MCF 10A (cell line): Measurements from ENCODE around the gene CNTNAP1. TPM values are rescaled to one million over a fixed set of nuclear protein-coding genes. Genes with fewer than 3 reads are reported as not detected.

Experiments
- BruUV-seq: library from RNA; stranded (reverse); fragments of 400-500 nt; replicated peaks from 2 replicates; lab custom pipeline; 2021; lab: Mats Ljungman, UMichigan
- CTCF ChIA-PET: fragments of 300-600 bp; sonication (Branson Sonifier 250); formaldehyde crosslinking; extraction: SDS; loops from one replicate; lab custom pipeline; 2021; ENCODE audit warnings: antibody characterized with exemption, inconsistent platforms; lab: Yijun Ruan, JAX
- POLR2A ChIA-PET: fragments of 300-600, 350-650 bp; sonication (Branson Sonifier 250); formaldehyde crosslinking; extraction: SDS; loops from one replicate; lab custom pipeline; 2020; ENCODE audit warnings: antibody characterized with exemption, inconsistent platforms; lab: Yijun Ruan, JAX
- DNase-seq: peaks from one replicate; pipeline ENCODE4 v3.0.0-alpha.2; 2018; ENCODE audit not compliant: unreplicated experiment
- H3K27ac Mint-ChIP-seq: one replicate; pipeline ENCODE4 v1.8.0; 2022; ENCODE audit warnings: mild to moderate bottlenecking, low read depth, mixed read lengths; ENCODE audit not compliant: unreplicated experiment
- H3K27me3 Mint-ChIP-seq: one replicate; pipeline ENCODE4 v1.8.0; 2022; ENCODE audit warnings: mixed read lengths; ENCODE audit not compliant: insufficient read depth, unreplicated experiment
- H3K36me3 Mint-ChIP-seq: one replicate; pipeline ENCODE4 v1.8.0; 2022; ENCODE audit warnings: mild to moderate bottlenecking, moderate library complexity, mixed read lengths; ENCODE audit not compliant: insufficient read depth, unreplicated experiment
- H3K4me1 Mint-ChIP-seq: one replicate; pipeline ENCODE4 v1.8.0; 2022; ENCODE audit warnings: mixed read lengths; ENCODE audit not compliant: insufficient read depth, unreplicated experiment
- H3K4me3 Mint-ChIP-seq: one replicate; pipeline ENCODE4 v1.8.0; 2022; ENCODE audit warnings: mild to moderate bottlenecking, moderate library complexity, mixed read lengths; ENCODE audit not compliant: unreplicated experiment
- H3K9me3 Mint-ChIP-seq: one replicate; pipeline ENCODE4 v1.8.0; 2022; ENCODE audit warnings: mixed read lengths; ENCODE audit not compliant: unreplicated experiment
- intact Hi-C: fragments of 100-400 bp; cut with micrococcal nuclease; formaldehyde crosslinking; loops from 2 replicates; pipeline ENCODE4 v1.14.1; 2022
- microRNA-seq: library from miRNA; unstranded; fragments of <30 nt; microRNA quantifications from one replicate; pipeline ENCODE4 v1.2.0, GENCODE V29; 2022
- total RNA-seq: library from RNA; stranded (reverse); gene quantifications from 2 replicates; pipeline ENCODE4 v1.2.3, GENCODE V29; 2022
- TF ChIP-seq, protein P1 (sequence below): fragments of 200-600 bp; IDR thresholded peaks from one replicate; pipeline ENCODE4 v1.8.0; 2022; ENCODE audit warnings: antibody characterized with exemption, mild to moderate bottlenecking; ENCODE audit not compliant: unreplicated experiment

Gene CNTNAP1
- total RNA-seq, 1 experiment from 2014 or later: 1.2 TPM

DNA sequence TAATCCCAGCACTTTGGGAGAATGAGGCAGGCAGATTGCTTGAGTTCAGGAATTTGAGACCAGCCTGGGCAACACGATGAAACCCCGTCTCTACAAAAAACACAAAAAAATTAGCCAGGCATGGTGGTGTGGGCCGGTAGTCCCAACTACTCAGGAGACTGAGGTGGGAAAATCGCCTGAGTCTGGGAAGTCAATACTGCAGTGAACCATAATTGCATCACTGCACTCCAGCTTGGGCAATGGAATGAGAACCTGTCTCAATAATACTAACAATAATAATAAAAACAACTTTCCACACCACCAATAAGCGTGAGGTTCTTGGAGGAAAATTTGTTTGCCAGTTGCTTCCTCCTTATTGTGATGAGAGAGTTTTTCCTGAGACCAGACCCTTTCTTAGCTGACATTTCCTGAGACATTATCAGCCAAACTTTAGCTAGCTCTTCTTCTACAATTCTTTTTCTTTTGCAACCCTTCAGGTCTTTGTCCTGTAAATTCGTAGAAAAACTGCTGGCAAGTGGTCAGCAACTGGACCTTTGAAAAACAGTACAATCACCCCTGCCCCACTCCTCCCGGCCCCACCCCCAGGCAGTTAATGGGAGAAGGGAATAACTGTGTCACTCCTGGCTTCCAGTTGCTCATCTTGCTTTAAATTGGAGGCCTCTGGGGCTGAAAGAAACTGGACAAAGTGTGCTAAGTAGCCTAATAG, 66.0 kb downstream of the CNTNAP1 start:
- no peak for DNase-seq
- no peaks in the 10 kb centered on the region for H3K36me3 Mint-ChIP-seq
- no peaks in the 10 kb centered on the region for H3K27me3 Mint-ChIP-seq
- H3K4me3 Mint-ChIP-seq: no peak overlapping the region
- no peaks in the 10 kb centered on the region for H3K9me3 Mint-ChIP-seq
- peaks cover 10% of the 10 kb centered on the region for H3K4me1 Mint-ChIP-seq
- CTCF ChIA-PET: interaction anchor here (0.5 to 4.3 kb wide), 3 partner anchors 12 to 229 kb away, joined by 3 to 23 read pairs (median 3); no protein-coding TSS in a partner anchor
- no peak overlapping the region for H3K27ac Mint-ChIP-seq
- intact Hi-C loops: no loop called here
- no TSS peak for BruUV-seq
- TF ChIP-seq, protein P1, sequence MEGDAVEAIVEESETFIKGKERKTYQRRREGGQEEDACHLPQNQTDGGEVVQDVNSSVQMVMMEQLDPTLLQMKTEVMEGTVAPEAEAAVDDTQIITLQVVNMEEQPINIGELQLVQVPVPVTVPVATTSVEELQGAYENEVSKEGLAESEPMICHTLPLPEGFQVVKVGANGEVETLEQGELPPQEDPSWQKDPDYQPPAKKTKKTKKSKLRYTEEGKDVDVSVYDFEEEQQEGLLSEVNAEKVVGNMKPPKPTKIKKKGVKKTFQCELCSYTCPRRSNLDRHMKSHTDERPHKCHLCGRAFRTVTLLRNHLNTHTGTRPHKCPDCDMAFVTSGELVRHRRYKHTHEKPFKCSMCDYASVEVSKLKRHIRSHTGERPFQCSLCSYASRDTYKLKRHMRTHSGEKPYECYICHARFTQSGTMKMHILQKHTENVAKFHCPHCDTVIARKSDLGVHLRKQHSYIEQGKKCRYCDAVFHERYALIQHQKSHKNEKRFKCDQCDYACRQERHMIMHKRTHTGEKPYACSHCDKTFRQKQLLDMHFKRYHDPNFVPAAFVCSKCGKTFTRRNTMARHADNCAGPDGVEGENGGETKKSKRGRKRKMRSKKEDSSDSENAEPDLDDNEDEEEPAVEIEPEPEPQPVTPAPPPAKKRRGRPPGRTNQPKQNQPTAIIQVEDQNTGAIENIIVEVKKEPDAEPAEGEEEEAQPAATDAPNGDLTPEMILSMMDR: no peak
- POLR2A ChIA-PET: interaction anchor here (1.0 kb wide), 1 partner anchor 25 kb away, joined by 3 read pairs; the partner anchor contains the start of gene VPS25

DNA sequence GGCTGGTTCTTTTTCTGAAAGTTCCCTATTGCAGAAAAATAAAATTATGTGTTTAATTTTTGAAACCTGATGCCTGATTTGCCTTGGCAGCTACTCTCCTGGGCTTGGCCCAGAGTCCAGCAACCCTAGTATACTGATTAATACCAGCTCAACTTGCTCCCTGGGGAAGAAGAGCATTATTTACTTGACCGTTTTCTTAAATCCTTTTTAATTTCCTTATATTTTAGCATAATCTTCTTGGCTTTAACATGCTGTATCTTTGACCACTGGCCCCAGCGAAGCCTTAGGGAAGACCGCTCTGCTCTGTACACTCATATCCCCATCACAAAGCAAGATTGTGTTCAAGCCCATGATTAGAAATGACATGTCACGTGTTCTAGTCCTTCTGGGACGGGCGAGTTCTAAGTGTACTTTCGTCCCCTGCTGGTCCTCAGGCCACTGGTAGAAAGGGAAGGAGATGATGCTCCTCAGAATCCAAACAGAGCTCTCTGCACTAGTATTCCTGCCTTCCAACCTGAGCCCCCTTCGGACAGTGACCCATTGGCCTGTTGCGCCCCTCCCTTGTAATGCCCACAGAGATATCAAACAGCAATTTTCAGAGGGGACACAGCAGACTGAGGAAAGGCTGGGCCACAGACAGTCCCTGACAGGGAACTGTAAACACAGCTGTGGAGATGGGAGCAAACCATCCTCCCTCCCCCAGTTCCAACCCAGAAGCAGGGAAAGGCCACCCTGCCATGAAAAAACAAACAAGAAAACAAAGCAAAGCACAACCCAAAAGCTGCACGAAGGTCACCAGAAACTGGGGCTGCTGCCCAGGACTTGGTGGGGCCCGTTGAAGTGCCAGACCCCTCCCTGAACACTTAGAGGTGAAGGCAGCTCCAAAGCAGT, 66.8 kb downstream of the CNTNAP1 start:
- Mint-ChIP-seq H3K4me1 (peaks cover 2% of the 10 kb centered on the region), H3K4me3 (no peak overlapping the region), H3K27ac (no peak overlapping the region), H3K9me3 (no peaks in the 10 kb centered on the region), H3K36me3 (no peaks in the 10 kb centered on the region), H3K27me3 (no peaks in the 10 kb centered on the region)
- intact Hi-C loops: no loop called here
- DNase-seq: no peak
- BruUV-seq: no TSS peak
- ChIA-PET CTCF (interaction anchor here (0.5 to 4.3 kb wide), 6 partner anchors 11 to 228 kb away, joined by 3 to 23 read pairs (median 4); partner anchors contain the start of gene BECN1), POLR2A (interaction anchor here (0.9 to 1.3 kb wide), 5 partner anchors 24 to 171 kb away, joined by 3 to 4 read pairs (median 3); partner anchors contain the start of genes BECN1, CNTD1, COA3 and PSMC3IP)
- TF ChIP-seq, protein P1: no peak

Small RNA genes within 50 kb of the gene (microRNA-seq; reads per million reads assigned to microRNA genes)
- 0.40 reads per million for gene MIR6780A

Other genes starting within 250 kb of the CNTNAP1 start
- gene ATP6V0A1, start 223.7 kb upstream of the CNTNAP1 start, total RNA-seq: 56.0 and 60.5 TPM in 2 replicates
- 21.0 and 29.5 TPM in 2 replicates for gene NAGLU, start 146.3 kb upstream of the CNTNAP1 start, total RNA-seq
- 13.0 and 18.1 TPM in 2 replicates for gene HSD17B1, start 129.6 kb upstream of the CNTNAP1 start, total RNA-seq
- 82.6 and 89.2 TPM in 2 replicates for gene COASY, start 120.4 kb upstream of the CNTNAP1 start, total RNA-seq
- gene MLX, start 115.4 kb upstream of the CNTNAP1 start, total RNA-seq: 37.3 and 39.6 TPM in 2 replicates
- 10.3 and 12.0 TPM in 2 replicates for gene PSMC3IP, start 104.8 kb upstream of the CNTNAP1 start, total RNA-seq
- gene RETREG3, start 73.2 kb upstream of the CNTNAP1 start, total RNA-seq: 45.2 and 46.0 TPM in 2 replicates
- gene TUBG1, start 72.8 kb upstream of the CNTNAP1 start, total RNA-seq: 57.8 and 60.2 TPM in 2 replicates
- gene TUBG2, start 23.2 kb upstream of the CNTNAP1 start, total RNA-seq: 21.3 and 23.4 TPM in 2 replicates
- gene PLEKHH3, start 5.5 kb upstream of the CNTNAP1 start, total RNA-seq: 12.5 and 12.9 TPM in 2 replicates
- gene CCR10, start 688 bp upstream of the CNTNAP1 start, total RNA-seq: 0.21 and 0.22 TPM in 2 replicates
- gene EZH1, start 62.5 kb downstream of the CNTNAP1 start, total RNA-seq: 31.1 and 31.7 TPM in 2 replicates
- not detected in 2 replicates for gene RAMP2, start 78.7 kb downstream of the CNTNAP1 start, total RNA-seq
- 84.3 and 96.0 TPM in 2 replicates for gene VPS25, start 90.9 kb downstream of the CNTNAP1 start, total RNA-seq
- gene WNK4, start 98.1 kb downstream of the CNTNAP1 start, total RNA-seq: 2.3 and 5.4 TPM in 2 replicates
- 41.0 and 52.7 TPM in 2 replicates for gene COA3, start 116.2 kb downstream of the CNTNAP1 start, total RNA-seq
- not detected in 2 replicates for gene CNTD1, start 116.3 kb downstream of the CNTNAP1 start, total RNA-seq
- gene BECN1, start 141.8 kb downstream of the CNTNAP1 start, total RNA-seq: 78.8 and 81.5 TPM in 2 replicates
- 220 and 232 TPM in 2 replicates for gene PSME3, start 150.9 kb downstream of the CNTNAP1 start, total RNA-seq
- gene AOC2, start 162.0 kb downstream of the CNTNAP1 start, total RNA-seq: 2.6 and 2.9 TPM in 2 replicates
- 0.44 and 0.71 TPM in 2 replicates for gene AOC3, start 168.7 kb downstream of the CNTNAP1 start, total RNA-seq
- not detected in 2 replicates for gene G6PC1, start 218.3 kb downstream of the CNTNAP1 start, total RNA-seq